ENCODE measurements around the gene KLF18.
"Not testable (repeated sequence)": the region's sequence is repeated elsewhere in the genome, so short reads cannot be mapped to it uniquely, and the experiment has no call there.

The KLF18 gene

DNA sequence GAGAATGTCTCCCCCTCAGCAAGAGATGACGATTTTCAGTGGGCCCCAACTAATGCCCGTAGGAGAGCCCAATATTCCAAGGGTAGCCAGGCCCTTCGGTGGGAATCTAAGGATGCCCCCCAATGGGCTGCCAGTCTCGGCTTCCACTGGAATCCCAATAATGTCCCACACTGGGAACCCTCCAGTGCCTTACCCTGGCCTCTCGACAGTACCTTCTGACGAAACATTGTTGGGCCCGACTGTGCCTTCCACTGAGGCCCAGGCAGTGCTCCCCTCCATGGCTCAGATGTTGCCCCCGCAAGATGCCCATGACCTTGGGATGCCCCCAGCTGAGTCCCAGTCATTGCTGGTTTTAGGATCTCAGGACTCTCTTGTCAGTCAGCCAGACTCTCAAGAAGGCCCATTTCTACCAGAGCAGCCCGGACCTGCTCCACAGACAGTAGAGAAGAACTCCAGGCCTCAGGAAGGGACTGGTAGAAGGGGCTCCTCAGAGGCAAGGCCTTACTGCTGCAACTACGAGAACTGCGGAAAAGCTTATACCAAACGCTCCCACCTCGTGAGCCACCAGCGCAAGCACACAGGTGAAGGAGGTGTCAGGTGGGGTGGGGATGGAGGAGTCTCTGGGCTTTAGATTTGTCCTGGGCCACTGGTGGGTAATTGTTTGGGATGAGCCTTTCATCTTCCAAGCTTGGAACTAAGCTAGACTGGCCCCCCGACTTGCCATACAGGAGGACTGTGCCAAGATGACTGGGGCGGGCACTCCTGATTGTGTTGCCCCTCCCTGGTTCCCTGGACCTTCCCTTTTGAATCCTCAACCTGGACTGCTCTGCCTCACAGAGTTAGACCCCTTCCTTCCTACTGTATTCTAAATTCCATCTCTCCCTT lies 11.6 kb downstream of the KLF18 start:
- TF ChIP-seq, protein P1, sequence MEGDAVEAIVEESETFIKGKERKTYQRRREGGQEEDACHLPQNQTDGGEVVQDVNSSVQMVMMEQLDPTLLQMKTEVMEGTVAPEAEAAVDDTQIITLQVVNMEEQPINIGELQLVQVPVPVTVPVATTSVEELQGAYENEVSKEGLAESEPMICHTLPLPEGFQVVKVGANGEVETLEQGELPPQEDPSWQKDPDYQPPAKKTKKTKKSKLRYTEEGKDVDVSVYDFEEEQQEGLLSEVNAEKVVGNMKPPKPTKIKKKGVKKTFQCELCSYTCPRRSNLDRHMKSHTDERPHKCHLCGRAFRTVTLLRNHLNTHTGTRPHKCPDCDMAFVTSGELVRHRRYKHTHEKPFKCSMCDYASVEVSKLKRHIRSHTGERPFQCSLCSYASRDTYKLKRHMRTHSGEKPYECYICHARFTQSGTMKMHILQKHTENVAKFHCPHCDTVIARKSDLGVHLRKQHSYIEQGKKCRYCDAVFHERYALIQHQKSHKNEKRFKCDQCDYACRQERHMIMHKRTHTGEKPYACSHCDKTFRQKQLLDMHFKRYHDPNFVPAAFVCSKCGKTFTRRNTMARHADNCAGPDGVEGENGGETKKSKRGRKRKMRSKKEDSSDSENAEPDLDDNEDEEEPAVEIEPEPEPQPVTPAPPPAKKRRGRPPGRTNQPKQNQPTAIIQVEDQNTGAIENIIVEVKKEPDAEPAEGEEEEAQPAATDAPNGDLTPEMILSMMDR (IDR thresholded peaks at IDR 0.05; ENCODE audit: insufficient read depth, low read depth, low read length, missing control alignments) = no peak
- H3K4me3 ChIP-seq (ENCODE audit: low read depth, low read length) = no peak overlapping the region
- no peak for DNase-seq (ENCODE audit: low read depth)

DNA sequence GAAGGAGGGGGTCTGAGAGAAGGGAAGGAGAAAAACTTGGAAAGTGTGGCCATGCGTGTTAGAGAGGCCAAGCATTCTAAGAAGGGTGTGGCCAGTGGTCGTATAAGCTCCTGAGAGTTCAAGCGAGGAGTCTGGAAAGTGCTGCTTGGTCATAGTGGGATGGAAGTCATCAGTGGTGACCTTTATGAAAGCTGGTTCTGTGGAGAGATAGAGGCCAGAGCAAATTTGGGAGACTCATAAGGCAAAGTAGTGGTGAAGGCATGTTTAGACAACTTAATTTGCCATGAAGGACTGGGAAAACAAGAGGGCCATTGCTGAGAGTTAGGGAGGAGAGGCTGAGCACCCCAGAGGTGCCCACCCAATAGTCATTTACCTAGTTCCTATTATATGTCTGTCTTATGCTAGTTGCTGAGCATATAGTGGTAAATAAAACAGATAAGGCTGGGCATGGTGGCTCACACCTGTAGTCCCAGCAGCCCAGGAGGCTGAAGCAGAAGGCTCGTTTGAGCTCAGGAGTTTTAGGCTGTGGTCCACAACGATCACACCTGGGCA lies 21.0 kb downstream of the KLF18 start:
- no peak overlapping the region for H3K4me3 ChIP-seq (ENCODE audit: low read depth, low read length)
- TF ChIP-seq, protein P1 (IDR thresholded peaks at IDR 0.05; ENCODE audit: insufficient read depth, low read depth, low read length, missing control alignments) = no peak
- DNase-seq (ENCODE audit: low read depth) = no peak

DNA sequence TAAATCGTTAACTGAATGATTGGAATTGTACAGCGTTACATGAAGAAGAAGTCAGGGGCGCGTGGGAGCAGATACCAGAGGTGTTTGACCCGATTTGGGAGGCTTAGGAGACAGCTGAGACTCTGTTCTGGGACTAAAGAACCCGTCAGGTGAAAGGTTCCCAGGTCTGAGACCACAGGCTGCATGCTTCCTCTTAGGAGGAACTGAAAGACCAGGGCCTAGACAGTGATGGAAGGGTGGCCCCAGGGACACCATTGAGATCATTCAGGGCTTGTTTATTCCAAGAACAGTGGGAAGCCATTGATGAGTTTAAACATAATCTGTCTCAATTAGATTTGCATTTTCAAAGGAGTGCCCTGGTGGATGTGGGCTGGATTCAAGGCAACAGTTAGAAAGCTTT lies 21.9 kb downstream of the KLF18 start:
- DNase-seq (ENCODE audit: low read depth) = no peak
- TF ChIP-seq, protein P1 (IDR thresholded peaks at IDR 0.05; ENCODE audit: insufficient read depth, low read depth, low read length, missing control alignments) = no peak
- H3K4me3 ChIP-seq (ENCODE audit: low read depth, low read length) = no peak overlapping the region

DNA sequence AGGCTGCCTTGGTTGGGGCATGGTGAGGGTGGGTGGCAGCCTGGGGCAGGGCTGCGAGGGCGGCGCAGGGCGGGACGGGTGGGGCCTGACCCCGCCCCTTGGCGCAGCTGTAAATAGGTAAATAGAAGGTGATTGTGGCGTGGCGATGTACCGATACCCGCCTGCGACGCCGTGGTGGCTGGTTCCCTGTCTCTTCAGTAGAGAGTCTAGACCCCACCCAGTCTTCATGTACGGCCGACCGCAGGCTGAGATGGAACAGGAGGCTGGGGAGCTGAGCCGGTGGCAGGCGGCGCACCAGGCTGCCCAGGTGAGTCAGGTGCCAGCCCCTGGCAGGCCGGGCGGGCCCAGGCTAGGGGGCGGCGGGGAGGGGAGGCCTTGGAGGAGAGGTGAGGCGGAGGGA lies 22.7 kb downstream of the KLF18 start, which contains the start of gene KLF17:
TSS of gene KLF17 (plus strand) at position 140 of the 400 bp plus-strand sequence. CDS start at position 227, 87 bp downstream.
- no peak for DNase-seq (ENCODE audit: low read depth)
- H3K4me3 ChIP-seq (ENCODE audit: low read depth, low read length) = no peak within 1 kb of the TSS
- TF ChIP-seq, protein P1 (IDR thresholded peaks at IDR 0.05; ENCODE audit: insufficient read depth, low read depth, low read length, missing control alignments) = no peak

DNA sequence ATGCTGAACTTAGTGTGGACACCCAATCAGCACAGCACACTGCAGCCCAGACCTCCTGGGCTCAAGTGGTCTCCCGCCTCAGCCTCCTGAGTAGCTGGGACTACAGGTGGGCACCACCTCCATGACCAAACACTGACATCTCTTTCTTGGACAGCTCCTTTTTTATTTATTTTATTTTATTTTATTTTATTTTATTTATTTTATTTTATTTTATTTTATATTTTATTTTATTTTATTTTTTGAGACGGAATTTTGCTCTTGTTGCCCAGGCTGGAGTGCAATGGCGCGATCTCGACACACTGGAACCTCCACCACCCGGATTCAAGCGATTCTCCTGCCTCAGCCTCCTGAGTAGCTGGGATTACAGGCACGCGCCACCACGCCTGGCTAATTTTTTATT lies 24.2 kb downstream of the KLF18 start:
- H3K4me3 ChIP-seq (ENCODE audit: low read depth, low read length); DNase-seq (ENCODE audit: low read depth): not testable (repeated sequence)

DNA sequence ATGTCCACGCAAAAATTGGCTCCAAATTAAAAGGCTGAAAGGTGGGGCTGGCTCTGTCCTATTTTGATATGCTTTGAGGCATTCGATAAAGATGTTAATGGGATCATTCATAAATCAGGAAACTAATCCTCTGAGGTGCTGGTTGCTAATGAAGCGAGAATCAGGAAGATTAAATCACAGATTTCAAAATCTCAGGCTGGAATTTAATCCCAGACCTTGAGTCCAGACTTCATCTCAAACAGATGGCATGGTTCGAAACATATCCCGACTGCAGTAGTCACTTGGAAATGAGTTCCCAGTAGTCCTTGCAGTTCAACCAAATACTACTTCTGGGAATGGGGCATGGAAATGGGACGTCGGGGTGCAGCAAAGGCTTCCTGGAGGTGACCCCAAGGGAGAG lies 27.3 kb downstream of the KLF18 start:
- DNase-seq (ENCODE audit: low read depth) = no peak
- TF ChIP-seq, protein P1 (IDR thresholded peaks at IDR 0.05; ENCODE audit: insufficient read depth, low read depth, low read length, missing control alignments) = no peak
- no peak overlapping the region for H3K4me3 ChIP-seq (ENCODE audit: low read depth, low read length)

DNA sequence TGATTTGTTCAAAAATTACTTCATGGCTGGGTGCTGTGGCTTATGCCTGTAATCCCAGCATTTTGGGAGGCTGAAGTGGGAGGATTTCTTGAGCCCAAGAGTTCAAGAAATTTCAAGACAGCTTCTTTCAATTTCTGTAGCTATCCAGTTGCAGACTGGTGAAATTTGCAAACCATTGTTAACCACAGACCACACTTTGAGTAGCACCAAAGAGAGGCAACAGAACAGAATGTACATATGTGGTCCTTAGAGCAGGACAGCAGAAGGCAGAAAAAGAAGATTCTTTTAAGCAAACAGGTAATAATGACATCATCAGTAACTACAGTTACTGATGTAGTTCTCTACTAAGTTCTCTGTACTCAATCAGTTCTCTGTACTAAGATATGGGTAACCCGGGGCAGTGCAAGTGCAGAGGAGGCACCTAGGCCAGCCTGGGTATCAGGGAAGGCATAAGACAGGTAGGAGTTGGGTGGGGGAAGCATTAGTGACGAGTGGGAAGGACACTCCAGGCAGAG lies 28.3 kb downstream of the KLF18 start:
- no peak overlapping the region for H3K4me3 ChIP-seq (ENCODE audit: low read depth, low read length)
- peak; percentile 28 for DNase-seq (ENCODE audit: low read depth)
- TF ChIP-seq, protein P1 (IDR thresholded peaks at IDR 0.05; ENCODE audit: insufficient read depth, low read depth, low read length, missing control alignments) = no peak

Measured in GM12865 (cell line).